Measurements from ENCODE around the gene FAS.

The FAS gene

DNA sequence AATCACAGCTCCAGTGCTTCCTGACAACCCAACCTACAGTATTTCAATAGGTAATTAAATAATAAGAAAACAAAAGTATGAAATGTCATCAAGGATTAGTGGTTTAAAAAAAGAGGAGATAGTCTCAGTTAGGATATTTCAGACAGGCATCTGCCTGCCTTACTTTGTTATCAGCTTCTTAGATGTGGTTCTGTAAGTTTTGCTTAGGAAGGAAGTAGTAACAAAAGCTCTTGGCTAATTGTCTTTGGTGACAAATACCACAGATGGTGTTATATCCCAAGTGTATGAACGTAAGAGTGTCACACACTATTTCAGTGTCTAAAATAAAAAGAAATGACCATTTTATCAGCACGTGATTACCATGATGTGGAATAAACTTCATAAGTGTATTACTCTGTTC is 28.3 kb upstream of the FAS start:
- Histone ChIP-seq H3K4me1 (ENCODE audit: insufficient read depth, low read length, poor library complexity, severe bottlenecking) (peaks cover 10% of the 10 kb centered on the region), H3K27me3 (ENCODE audit: insufficient read depth, low read length, poor library complexity, severe bottlenecking) (peaks cover 5% of the 10 kb centered on the region), H3K9me3 (ENCODE audit: insufficient read depth, low read depth, low read length) (no peaks in the 10 kb centered on the region), H3K4me3 (ENCODE audit: low read length, poor library complexity, severe bottlenecking) (no peak overlapping the region), H2AFZ (ENCODE audit: low read length) (no peak overlapping the region), H4K20me1 (ENCODE audit: insufficient read depth, low read length, poor library complexity, severe bottlenecking) (no peaks in the 10 kb centered on the region), H3F3A (ENCODE audit: low read depth) (no peaks in the 10 kb centered on the region), H3K79me2 (ENCODE audit: insufficient read depth, low read length) (no peaks in the 10 kb centered on the region), H3K9me2 (replicated peaks; ENCODE audit: low read depth, low read length) (no peaks in the 10 kb centered on the region), H3K36me3 (ENCODE audit: insufficient read depth, low read length) (no peaks in the 10 kb centered on the region), H3K4me2 (ENCODE audit: low read depth, low read length, poor library complexity, severe bottlenecking) (peak overlapping the region; percentile 20), H3K9ac (ENCODE audit: low read depth, low read length, poor library complexity, severe bottlenecking) (no peak overlapping the region)
- TF ChIP-seq CTCF (conservative IDR thresholded peaks at IDR 0.05; ENCODE audit: low read length): no peak

- Histone ChIP-seq H3K9me2 (replicated peaks; ENCODE audit: low read depth, low read length) (no peaks in the 10 kb centered on the region), H3K27me3 (ENCODE audit: insufficient read depth, low read length, poor library complexity, severe bottlenecking) (peaks cover 5% of the 10 kb centered on the region), H2AFZ (ENCODE audit: low read length) (no peak overlapping the region), H3K4me3 (ENCODE audit: low read length, poor library complexity, severe bottlenecking) (no peak overlapping the region), H3K4me1 (ENCODE audit: insufficient read depth, low read length, poor library complexity, severe bottlenecking) (peaks cover 10% of the 10 kb centered on the region), H3K79me2 (ENCODE audit: insufficient read depth, low read length) (no peaks in the 10 kb centered on the region), H3K4me2 (ENCODE audit: low read depth, low read length, poor library complexity, severe bottlenecking) (no peak overlapping the region), H3K36me3 (ENCODE audit: insufficient read depth, low read length) (no peaks in the 10 kb centered on the region), H3K9ac (ENCODE audit: low read depth, low read length, poor library complexity, severe bottlenecking) (no peak overlapping the region), H3F3A (ENCODE audit: low read depth) (no peaks in the 10 kb centered on the region), H3K9me3 (ENCODE audit: insufficient read depth, low read depth, low read length) (no peaks in the 10 kb centered on the region), H4K20me1 (ENCODE audit: insufficient read depth, low read length, poor library complexity, severe bottlenecking) (no peaks in the 10 kb centered on the region)
- peak; percentile 44 for TF ChIP-seq CTCF (conservative IDR thresholded peaks at IDR 0.05; ENCODE audit: low read length)
- no peak for TF ChIP-seq EZH2phosphoT487 (IDR thresholded peaks at IDR 0.05; ENCODE audit: borderline replicate concordance)
These were observed 27.3 kb upstream of the FAS start for GRCh38 chr10:88963318-88963717.

- no peak for TF ChIP-seq CTCF (conservative IDR thresholded peaks at IDR 0.05; ENCODE audit: low read length)
- no peak for TF ChIP-seq EZH2phosphoT487 (IDR thresholded peaks at IDR 0.05; ENCODE audit: borderline replicate concordance)
- no peaks in the 10 kb centered on the region for H3K9me3 ChIP-seq (ENCODE audit: insufficient read depth, low read depth, low read length)
- no peaks in the 10 kb centered on the region for H3K79me2 ChIP-seq (ENCODE audit: insufficient read depth, low read length)
- no peak overlapping the region for H3K4me2 ChIP-seq (ENCODE audit: low read depth, low read length, poor library complexity, severe bottlenecking)
- peaks cover 10% of the 10 kb centered on the region for H3K4me1 ChIP-seq (ENCODE audit: insufficient read depth, low read length, poor library complexity, severe bottlenecking)
- no peaks in the 10 kb centered on the region for H3F3A ChIP-seq (ENCODE audit: low read depth)
- peaks cover 5% of the 10 kb centered on the region for H3K27me3 ChIP-seq (ENCODE audit: insufficient read depth, low read length, poor library complexity, severe bottlenecking)
- no peaks in the 10 kb centered on the region for H3K36me3 ChIP-seq (ENCODE audit: insufficient read depth, low read length)
- H3K9ac ChIP-seq (ENCODE audit: low read depth, low read length, poor library complexity, severe bottlenecking): no peak overlapping the region
- no peaks in the 10 kb centered on the region for H3K9me2 ChIP-seq (replicated peaks; ENCODE audit: low read depth, low read length)
- H2AFZ ChIP-seq (ENCODE audit: low read length): no peak overlapping the region
- no peak overlapping the region for H3K4me3 ChIP-seq (ENCODE audit: low read length, poor library complexity, severe bottlenecking)
- H4K20me1 ChIP-seq (ENCODE audit: insufficient read depth, low read length, poor library complexity, severe bottlenecking): no peaks in the 10 kb centered on the region
These were observed 26.2 kb upstream of the FAS start for GRCh38 chr10:88964360-88964759.

All from Loucy (cell line).